Kidney (tissue), 14 donors: ENCODE results near the gene POLR1B. TPM values are rescaled to one million over a fixed set of nuclear protein-coding genes. Genes with fewer than 3 reads are reported as not detected.
"Not testable (repeated sequence)": the region's sequence is repeated elsewhere in the genome, so short reads cannot be mapped to it uniquely, and the experiment has no call there.

ENCODE experiments used
- DNase-seq, 5 donors: peaks; one replicate each; pipeline ENCODE4 v3.0.0-alpha.2; 2013 to 2020
- FAIRE-seq: peaks from 2 replicates; lab custom pipeline; 2012; peaks lifted over from hg19 to GRCh38; lab: Jason Lieb, UNC
- H3K27ac ChIP-seq, 2 donors: one replicate each; pipeline ENCODE4 v1.7.0; 2013; ENCODE audit warnings: low read depth in 2 of 2, low read length in 2 of 2, inconsistent platforms in 1 of 2
- H3K27me3 ChIP-seq: one replicate; pipeline ENCODE4 v1.7.1; 2013; ENCODE audit warnings: low read length, inconsistent platforms; ENCODE audit not compliant: control insufficient read depth, insufficient read depth
- H3K36me3 ChIP-seq, 3 donors: one replicate each; pipeline versions ENCODE4 v1.7.0 to v1.7.1; 2013; ENCODE audit warnings: low read length in 3 of 3, control low read depth in 1 of 3, inconsistent platforms in 1 of 3; ENCODE audit not compliant: insufficient read depth in 3 of 3, control insufficient read depth in 2 of 3
- H3K4me1 ChIP-seq, 3 donors: one replicate each; pipeline versions ENCODE4 v1.7.0 to v1.7.1; 2013; ENCODE audit warnings: low read length in 3 of 3, inconsistent platforms in 1 of 3, low read depth in 1 of 3; ENCODE audit not compliant: control insufficient read depth in 2 of 3, insufficient read depth in 2 of 3
- H3K4me3 ChIP-seq, 3 donors: one replicate each; pipeline versions ENCODE4 v1.7.0 to v1.8.1; 2013; ENCODE audit warnings: low read length in 3 of 3, control low read depth in 1 of 3, inconsistent platforms in 1 of 3
- H3K9ac ChIP-seq, 3 donors: one replicate each; pipeline versions ENCODE4 v1.7.0 to v1.7.1; 2013; ENCODE audit warnings: low read length in 3 of 3, control low read depth in 1 of 3, inconsistent platforms in 1 of 3
- H3K9me3 ChIP-seq, 3 donors: one replicate each; pipeline versions ENCODE4 v1.7.0 to v1.7.1; 2013; ENCODE audit warnings: low read length in 3 of 3, control low read depth in 1 of 3, inconsistent platforms in 1 of 3; ENCODE audit not compliant: control insufficient read depth in 2 of 3, insufficient read depth in 1 of 3
- intact Hi-C: fragments of 100-400 bp; cut with DNase I; formaldehyde crosslinking; loops from one replicate; pipeline ENCODE4 v1.11.1; 2022
- polyA plus RNA-seq: library from polyadenylated mRNA; stranded (reverse); fragments of 350-450 nt; fragmentation: Illumina TruSeq; extraction: RNeasy Lipid Tissue Mini Kit (QIAGEN cat#74804); gene quantifications from one replicate; pipeline ENCODE4 v1.2.3, GENCODE V29; 2014; ENCODE audit warnings: low read depth, low replicate concordance; ENCODE audit not compliant: insufficient read depth
- total RNA-seq: library from RNA; stranded (reverse); fragmentation: NEBNext Ultra II Directional; extraction: Animal tissue kit (Norgen Biotek cat#: 25700); gene quantifications from one replicate; pipeline ENCODE4 v1.2.1, GENCODE V29; 2021
- TF ChIP-seq, protein P1 (sequence below): IDR thresholded peaks from 3 replicates; pipeline ENCODE4 v1.5.1; 2012; ENCODE audit warnings: mild to moderate bottlenecking, moderate library complexity, borderline replicate concordance; ENCODE audit not compliant: insufficient read depth; ENCODE audit errors: extremely low read depth
- donor health status: control.
- donor health status: control.
- donor health status: control.
- donor health status: control.
- donor health status: control.
- donor health status: DM: yes; HTN: yes; CAD: no.
- donor health status: Normal renal cell carcinoma (clear cell type).

The POLR1B gene
- total and polyA plus RNA-seq, 2 donors from 2014 or later: 6.0 to 24.4 TPM

DNA sequence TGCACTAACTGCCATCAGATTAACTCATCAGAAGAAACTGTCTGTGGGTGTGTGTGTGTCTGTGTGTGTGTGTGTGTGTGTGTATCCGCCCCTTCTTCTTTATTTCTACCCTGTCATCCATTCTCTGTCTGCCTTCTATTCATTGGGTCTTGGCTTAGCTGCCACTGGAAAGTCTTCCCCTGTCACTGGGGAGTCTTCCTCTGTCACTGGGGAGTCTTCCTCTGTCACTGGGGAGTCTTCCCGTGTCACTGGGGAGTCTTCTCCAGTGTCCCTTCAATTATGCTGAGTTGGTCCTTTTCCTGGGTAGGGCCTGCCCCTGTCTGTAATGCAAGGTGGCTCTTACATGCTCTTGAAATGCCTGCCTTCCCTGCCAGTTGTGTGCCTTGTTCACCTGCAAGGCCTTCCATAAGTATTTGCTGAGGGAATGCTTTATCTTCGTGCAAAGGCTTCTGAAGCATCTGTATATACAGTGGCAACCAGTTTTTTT, 18.9 kb upstream of the POLR1B start:
- H3K4me1 ChIP-seq: no peaks in the 10 kb centered on the region
- peaks cover 0 to 18% (median 15%) of the 10 kb centered on the region in 3 donors for H3K36me3 ChIP-seq
- no peak overlapping the region for H3K9ac ChIP-seq
- no peak overlapping the region for H3K27ac ChIP-seq
- H3K4me3 ChIP-seq: no peak overlapping the region
- H3K9me3 ChIP-seq: no peaks in the 10 kb centered on the region
- DNase-seq (no peak), FAIRE-seq (no peak)
- intact Hi-C loops: no loop called here
- TF ChIP-seq, protein P1, sequence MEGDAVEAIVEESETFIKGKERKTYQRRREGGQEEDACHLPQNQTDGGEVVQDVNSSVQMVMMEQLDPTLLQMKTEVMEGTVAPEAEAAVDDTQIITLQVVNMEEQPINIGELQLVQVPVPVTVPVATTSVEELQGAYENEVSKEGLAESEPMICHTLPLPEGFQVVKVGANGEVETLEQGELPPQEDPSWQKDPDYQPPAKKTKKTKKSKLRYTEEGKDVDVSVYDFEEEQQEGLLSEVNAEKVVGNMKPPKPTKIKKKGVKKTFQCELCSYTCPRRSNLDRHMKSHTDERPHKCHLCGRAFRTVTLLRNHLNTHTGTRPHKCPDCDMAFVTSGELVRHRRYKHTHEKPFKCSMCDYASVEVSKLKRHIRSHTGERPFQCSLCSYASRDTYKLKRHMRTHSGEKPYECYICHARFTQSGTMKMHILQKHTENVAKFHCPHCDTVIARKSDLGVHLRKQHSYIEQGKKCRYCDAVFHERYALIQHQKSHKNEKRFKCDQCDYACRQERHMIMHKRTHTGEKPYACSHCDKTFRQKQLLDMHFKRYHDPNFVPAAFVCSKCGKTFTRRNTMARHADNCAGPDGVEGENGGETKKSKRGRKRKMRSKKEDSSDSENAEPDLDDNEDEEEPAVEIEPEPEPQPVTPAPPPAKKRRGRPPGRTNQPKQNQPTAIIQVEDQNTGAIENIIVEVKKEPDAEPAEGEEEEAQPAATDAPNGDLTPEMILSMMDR: no peak
- no peaks in the 10 kb centered on the region for H3K27me3 ChIP-seq

DNA sequence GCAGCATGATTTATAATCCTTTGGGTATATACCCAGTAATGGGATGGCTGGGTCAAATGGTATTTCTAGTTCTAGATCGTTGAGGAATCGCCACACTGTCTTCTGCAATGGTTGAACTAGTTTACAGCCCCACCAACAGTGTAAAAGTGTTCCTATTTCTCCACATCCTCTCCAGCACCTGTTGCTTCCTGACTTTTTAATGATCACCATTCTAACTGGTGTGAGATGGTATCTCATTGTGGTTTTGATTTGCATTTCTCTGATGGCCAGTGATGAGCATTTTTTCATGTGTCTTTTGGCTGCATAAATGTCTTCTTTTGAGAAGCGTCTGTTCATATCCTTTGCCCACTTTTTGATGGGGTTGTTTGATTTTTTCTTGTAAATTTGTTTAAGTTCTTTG, 18.0 kb upstream of the POLR1B start:
- H3K27ac ChIP-seq, H3K9me3 ChIP-seq, H3K27me3 ChIP-seq, intact Hi-C loops, DNase-seq, H3K4me1 ChIP-seq, FAIRE-seq, H3K4me3 ChIP-seq, H3K9ac ChIP-seq: not testable (repeated sequence)
- H3K36me3 ChIP-seq: peaks cover 0 to 18% (median 17%) of the 10 kb centered on the region in 3 donors

DNA sequence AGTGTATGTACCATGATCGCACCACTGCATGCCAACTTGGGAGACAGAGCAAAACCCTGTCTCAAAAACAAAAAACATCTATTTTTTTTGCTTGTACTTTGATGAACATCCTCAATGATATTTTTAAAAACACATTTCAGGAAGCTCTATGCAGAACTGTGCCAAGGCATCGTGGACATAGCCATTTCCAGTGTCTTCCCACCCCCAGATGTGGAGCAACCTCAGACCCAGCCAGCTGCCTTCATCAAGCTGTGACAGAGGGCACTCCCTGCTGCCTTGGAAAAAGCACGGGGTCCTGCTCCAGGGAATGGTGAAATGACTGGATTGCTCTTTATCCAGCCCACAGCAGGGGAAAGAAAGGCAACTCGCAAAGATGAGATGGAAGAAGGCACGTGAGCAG, 13.7 kb upstream of the POLR1B start:
- H3K4me3 ChIP-seq: no peak overlapping the region
- no peaks in the 10 kb centered on the region for H3K4me1 ChIP-seq
- peaks cover 0 to 5% (median 0%) of the 10 kb centered on the region in 3 donors for H3K36me3 ChIP-seq
- H3K9me3 ChIP-seq: no peaks in the 10 kb centered on the region
- DNase-seq: no peak
- no peak for FAIRE-seq
- no peaks in the 10 kb centered on the region for H3K27me3 ChIP-seq
- no peak overlapping the region for H3K9ac ChIP-seq
- TF ChIP-seq, protein P1: no peak
- intact Hi-C loops: no loop called here
- H3K27ac ChIP-seq: no peak overlapping the region

DNA sequence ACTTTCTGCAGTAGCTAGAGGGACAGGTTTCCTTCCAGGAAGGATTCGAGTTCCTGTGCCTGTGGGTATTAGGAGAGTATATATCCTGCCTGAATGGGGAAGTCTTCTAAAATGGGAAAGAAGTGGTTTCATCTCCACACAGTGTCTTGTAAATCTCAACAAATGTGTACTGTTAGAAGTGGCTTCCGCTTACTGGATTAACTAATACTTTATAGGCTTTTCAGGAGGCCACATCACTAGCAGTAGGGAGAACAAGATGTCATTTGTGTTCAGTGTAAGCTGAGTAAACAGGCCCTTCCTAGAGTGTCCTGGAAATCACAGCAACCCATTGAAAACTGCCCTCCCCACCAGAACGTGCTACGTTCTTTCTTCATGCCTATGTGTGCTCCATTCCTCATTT, 12.5 kb upstream of the POLR1B start:
- no peaks in the 10 kb centered on the region for H3K9me3 ChIP-seq
- DNase-seq (no peak), FAIRE-seq (no peak)
- no peak overlapping the region for H3K27ac ChIP-seq
- no peak overlapping the region for H3K9ac ChIP-seq
- H3K27me3 ChIP-seq: no peaks in the 10 kb centered on the region
- TF ChIP-seq, protein P1: no peak
- H3K36me3 ChIP-seq: peaks cover 0 to 5% (median 0%) of the 10 kb centered on the region in 3 donors
- no peaks in the 10 kb centered on the region for H3K4me1 ChIP-seq
- intact Hi-C loops: no loop called here
- H3K4me3 ChIP-seq: no peak overlapping the region
